IPS-20b (cell line): ENCODE measurements around the gene IL17RD.
A peak's percentile ranks its signal among the peaks of the same experiment; 100 is the strongest.

ENCODE experiments used
- H3K27ac ChIP-seq: one replicate; pipeline ENCODE4 v1.5.1; 2013; ENCODE audit warnings: low read length
- H3K27me3 ChIP-seq: 2 replicates; pipeline ENCODE4 v1.6.1; 2013; ENCODE audit warnings: mild to moderate bottlenecking, low read length, inconsistent platforms; ENCODE audit not compliant: insufficient read depth
- H3K36me3 ChIP-seq: 2 replicates; pipeline ENCODE4 v1.6.1; 2013; ENCODE audit warnings: low read depth, mild to moderate bottlenecking, inconsistent platforms, low read length, moderate library complexity; ENCODE audit not compliant: insufficient read depth
- H3K4me1 ChIP-seq: 2 replicates; pipeline ENCODE4 v1.6.1; 2013; ENCODE audit warnings: mild to moderate bottlenecking, control low read depth, inconsistent platforms, low read length, moderate library complexity; ENCODE audit not compliant: insufficient read depth
- H3K4me3 ChIP-seq: 2 replicates; pipeline ENCODE4 v1.5.1; 2013; ENCODE audit warnings: mild to moderate bottlenecking, low read length, inconsistent platforms
- H3K9ac ChIP-seq: 2 replicates; pipeline ENCODE4 v1.6.1; 2013; ENCODE audit warnings: low read depth, mild to moderate bottlenecking, inconsistent platforms, low read length, moderate library complexity
- H3K9me3 ChIP-seq: 2 replicates; pipeline ENCODE4 v1.6.1; 2013; ENCODE audit warnings: mild to moderate bottlenecking, low read depth, low read length, inconsistent platforms; ENCODE audit not compliant: insufficient read depth

The IL17RD gene

GRCh38 chr3:57073628-57074027 lies 91.5 kb downstream of the IL17RD start:
- Histone ChIP-seq H3K9ac (no peak overlapping the region), H3K36me3 (no peaks in the 10 kb centered on the region), H3K27ac (no peak overlapping the region), H3K27me3 (peaks cover 23% of the 10 kb centered on the region), H3K4me1 (0 out of 2 replicates have a peak, but pooled peaks cover 1% of the 10 kb centered on the region), H3K9me3 (no peaks in the 10 kb centered on the region), H3K4me3 (no peak overlapping the region)

GRCh38 chr3:57069503-57069902 lies 95.7 kb downstream of the IL17RD start:
- Histone ChIP-seq H3K9me3 (no peaks in the 10 kb centered on the region), H3K27ac (no peak overlapping the region), H3K4me1 (0 out of 2 replicates have a peak, but pooled peaks cover 3% of the 10 kb centered on the region), H3K4me3 (no peak overlapping the region), H3K27me3 (no peaks in the 10 kb centered on the region), H3K9ac (no peak overlapping the region), H3K36me3 (no peaks in the 10 kb centered on the region)

- Histone ChIP-seq H3K4me3 (no peak overlapping the region), H3K9me3 (no peaks in the 10 kb centered on the region), H3K36me3 (no peaks in the 10 kb centered on the region), H3K27ac (no peak overlapping the region), H3K27me3 (no peaks in the 10 kb centered on the region), H3K9ac (no peak overlapping the region), H3K4me1 (peaks cover 3% of the 10 kb centered on the region; the same call in 1 of the 2 replicates)
These were observed 96.6 kb downstream of the IL17RD start for GRCh38 chr3:57068437-57069089.

- Histone ChIP-seq H3K9ac (no peak overlapping the region), H3K9me3 (no peaks in the 10 kb centered on the region), H3K27me3 (no peaks in the 10 kb centered on the region), H3K4me1 (peaks cover 11% of the 10 kb centered on the region; the same call in 1 of the 2 replicates), H3K4me3 (no peak overlapping the region), H3K36me3 (no peaks in the 10 kb centered on the region), H3K27ac (no peak overlapping the region)
These were observed 98.7 kb downstream of the IL17RD start for GRCh38 chr3:57066471-57066870.

GRCh38 chr3:57065588-57065987 lies 99.6 kb downstream of the IL17RD start:
- Histone ChIP-seq H3K27me3 (no peaks in the 10 kb centered on the region), H3K4me3 (no peak overlapping the region), H3K9me3 (no peaks in the 10 kb centered on the region), H3K9ac (no peak overlapping the region), H3K27ac (no peak overlapping the region), H3K4me1 (peaks cover 15% of the 10 kb centered on the region), H3K36me3 (no peaks in the 10 kb centered on the region)

- H3K4me3 ChIP-seq: no peak overlapping the region
- no peak overlapping the region for H3K27ac ChIP-seq
- H3K9ac ChIP-seq: no peak overlapping the region
- no peaks in the 10 kb centered on the region for H3K9me3 ChIP-seq
- peaks cover 17% of the 10 kb centered on the region for H3K4me1 ChIP-seq
- H3K27me3 ChIP-seq: no peaks in the 10 kb centered on the region
- no peaks in the 10 kb centered on the region for H3K36me3 ChIP-seq
These were observed 100.6 kb downstream of the IL17RD start for GRCh38 chr3:57064572-57064971.

- Histone ChIP-seq H3K9me3 (no peaks in the 10 kb centered on the region), H3K27ac (no peak overlapping the region), H3K4me1 (peaks cover 17% of the 10 kb centered on the region), H3K9ac (no peak overlapping the region), H3K4me3 (no peak overlapping the region), H3K27me3 (no peaks in the 10 kb centered on the region), H3K36me3 (no peaks in the 10 kb centered on the region)
These were observed 101.2 kb downstream of the IL17RD start for GRCh38 chr3:57064001-57064400.

- H3K27me3 ChIP-seq: no peaks in the 10 kb centered on the region
- peaks cover 14% of the 10 kb centered on the region for H3K4me1 ChIP-seq
- no peaks in the 10 kb centered on the region for H3K36me3 ChIP-seq
- no peak overlapping the region for H3K4me3 ChIP-seq
- no peak overlapping the region for H3K9ac ChIP-seq
- H3K27ac ChIP-seq: no peak overlapping the region
- H3K9me3 ChIP-seq: no peaks in the 10 kb centered on the region
These were observed 102.1 kb downstream of the IL17RD start for GRCh38 chr3:57063032-57063431.

GRCh38 chr3:57062101-57062631 lies 103.0 kb downstream of the IL17RD start:
- H3K27me3 ChIP-seq: no peaks in the 10 kb centered on the region
- peaks cover 14% of the 10 kb centered on the region for H3K4me1 ChIP-seq
- H3K9me3 ChIP-seq: no peaks in the 10 kb centered on the region
- H3K36me3 ChIP-seq: no peaks in the 10 kb centered on the region
- H3K27ac ChIP-seq: no peak overlapping the region
- peak overlapping the region; percentile 35; the same call in 1 of the 2 replicates for H3K9ac ChIP-seq
- no peak overlapping the region for H3K4me3 ChIP-seq

- no peak overlapping the region for H3K4me3 ChIP-seq
- no peak overlapping the region for H3K27ac ChIP-seq
- H3K9ac ChIP-seq: peak overlapping the region; percentile 35; the same call in 1 of the 2 replicates
- no peaks in the 10 kb centered on the region for H3K9me3 ChIP-seq
- H3K27me3 ChIP-seq: no peaks in the 10 kb centered on the region
- H3K4me1 ChIP-seq: peaks cover 14% of the 10 kb centered on the region
- H3K36me3 ChIP-seq: no peaks in the 10 kb centered on the region
These were observed 103.6 kb downstream of the IL17RD start for GRCh38 chr3:57061556-57061955.

GRCh38 chr3:57060089-57060821 lies 104.9 kb downstream of the IL17RD start, which contains the start of gene SPATA12:
Gene SPATA12, plus strand, starts transcription at chr3:57060664. Its CDS starts 13,031 bp downstream, at chr3:57073695.
- peak within 1 kb of the TSS; percentile 75; the same call in 1 of the 2 replicates for H3K9ac ChIP-seq
- H3K4me3 ChIP-seq: peak within 1 kb of the TSS; percentile 30; the same call in 1 of the 2 replicates
- no peaks in the 10 kb centered on the region for H3K36me3 ChIP-seq
- peak within 1 kb of the TSS; percentile 89 for H3K27ac ChIP-seq
- no peaks in the 10 kb centered on the region for H3K9me3 ChIP-seq
- H3K27me3 ChIP-seq: no peaks in the 10 kb centered on the region
- H3K4me1 ChIP-seq: peaks cover 14% of the 10 kb centered on the region
